ENCODE measurements around the gene ERFL.
A peak's percentile ranks its signal among the peaks of the same experiment; 100 is the strongest.
"Not testable (repeated sequence)": the region's sequence is repeated elsewhere in the genome, so short reads cannot be mapped to it uniquely, and the experiment has no call there.

Gene ERFL

GRCh38 chr19:41944336-41944735 is 16.1 kb upstream of the ERFL start:
- no peak for DNase-seq (ENCODE audit: extremely low read depth in 1 of 2, low read depth in 1 of 2)

- no peak for DNase-seq (ENCODE audit: extremely low read depth in 1 of 2, low read depth in 1 of 2)
Measured at GRCh38 chr19:41941410-41942202, 13.4 kb upstream of the ERFL start.

GRCh38 chr19:41940731-41941409 is 12.6 kb upstream of the ERFL start:
- no peak for DNase-seq (ENCODE audit: extremely low read depth in 1 of 2, low read depth in 1 of 2)

- DNase-seq (ENCODE audit: extremely low read depth in 1 of 2, low read depth in 1 of 2), result no peak
Measured at GRCh38 chr19:41939861-41940730, 11.8 kb upstream of the ERFL start.

GRCh38 chr19:41939209-41939608 is 11.0 kb upstream of the ERFL start:
- not testable (repeated sequence) for DNase-seq (ENCODE audit: extremely low read depth in 1 of 2, low read depth in 1 of 2)

GRCh38 chr19:41937525-41938468 is 9.5 kb upstream of the ERFL start:
- DNase-seq (ENCODE audit: extremely low read depth in 1 of 2, low read depth in 1 of 2), result no peak

- no peak for DNase-seq (ENCODE audit: extremely low read depth in 1 of 2, low read depth in 1 of 2)
Measured at GRCh38 chr19:41936961-41937360, 8.7 kb upstream of the ERFL start.

- DNase-seq (ENCODE audit: extremely low read depth in 1 of 2, low read depth in 1 of 2), result no peak
Measured at GRCh38 chr19:41936416-41936850, 8.2 kb upstream of the ERFL start.

- DNase-seq (ENCODE audit: extremely low read depth in 1 of 2, low read depth in 1 of 2), result no peak
Measured at GRCh38 chr19:41935760-41936415, 7.6 kb upstream of the ERFL start.

- peak; percentile 58 to 61 for DNase-seq (ENCODE audit: extremely low read depth in 1 of 2, low read depth in 1 of 2)
Measured at GRCh38 chr19:41934849-41935374, 6.7 kb upstream of the ERFL start.

- no peak for DNase-seq (ENCODE audit: extremely low read depth in 1 of 2, low read depth in 1 of 2)
Measured at GRCh38 chr19:41933693-41934426, 5.6 kb upstream of the ERFL start.

- DNase-seq (ENCODE audit: extremely low read depth in 1 of 2, low read depth in 1 of 2), result no peak
Measured at GRCh38 chr19:41932720-41933332, 4.6 kb upstream of the ERFL start.

GRCh38 chr19:41932259-41932719 is 4.0 kb upstream of the ERFL start:
- DNase-seq (ENCODE audit: extremely low read depth in 1 of 2, low read depth in 1 of 2), result no peak

- no peak for DNase-seq (ENCODE audit: extremely low read depth in 1 of 2, low read depth in 1 of 2)
Measured at GRCh38 chr19:41930926-41931592, 2.8 kb upstream of the ERFL start.

GRCh38 chr19:41930322-41930722 is 2.1 kb upstream of the ERFL start:
- no peak for DNase-seq (ENCODE audit: extremely low read depth in 1 of 2, low read depth in 1 of 2)

GRCh38 chr19:41929536-41930071 is 1.4 kb upstream of the ERFL start:
- no peak for DNase-seq (ENCODE audit: extremely low read depth in 1 of 2, low read depth in 1 of 2)

GRCh38 chr19:41928754-41929535 is 696 bp upstream of the ERFL start:
- no peak for DNase-seq (ENCODE audit: extremely low read depth in 1 of 2, low read depth in 1 of 2)
